HepG2 (cell line): ENCODE results near the gene DHRS11. TPM values are rescaled to one million over a fixed set of nuclear protein-coding genes. Genes with fewer than 3 reads are reported as not detected.

ENCODE experiments used
- AFF4 ChIP-seq: sonication (generic); formaldehyde crosslinking; IDR thresholded peaks from 2 replicates; pipeline ENCODE4 v1.4.0; 2020; ENCODE audit warnings: missing genetic modification reagents
- CHCHD3 ChIP-seq: sonication (generic); formaldehyde crosslinking; IDR thresholded peaks from 2 replicates; pipeline ENCODE4 v1.8.0; 2022; ENCODE audit warnings: mild to moderate bottlenecking, missing genetic modification reagents, moderate library complexity
- FOXJ3 ChIP-seq: sonication (generic); formaldehyde crosslinking; IDR thresholded peaks from 2 replicates; pipeline ENCODE4 v1.4.0; 2020; ENCODE audit warnings: missing genetic modification reagents, mild to moderate bottlenecking, borderline replicate concordance
- HNRNPL ChIP-seq: fragments of 200-400 bp; formaldehyde crosslinking; IDR thresholded peaks from 2 replicates; pipeline ENCODE4 v1.6.1; 2017; ENCODE audit warnings: mild to moderate bottlenecking, low read depth, low read length
- MAFF ChIP-seq: IDR thresholded peaks from 2 replicates; pipeline ENCODE4 v1.6.1; 2011; ENCODE audit warnings: low read depth, low read length, improper control_type of control experiment
- YY1 ChIP-seq: IDR thresholded peaks from 2 replicates; pipeline ENCODE4 v1.6.1; 2011; ENCODE audit warnings: low read length, low read depth, moderate library complexity, mild to moderate bottlenecking; ENCODE audit not compliant: insufficient read depth, insufficient replicate concordance
- ZFP62 ChIP-seq: sonication (generic); formaldehyde crosslinking; IDR thresholded peaks from 2 replicates; pipeline ENCODE4 v1.4.0; 2020; ENCODE audit warnings: missing genetic modification reagents
- ZHX2 ChIP-seq, 2 experiments: sonication (generic) in 1 of 2; formaldehyde crosslinking in 1 of 2; IDR thresholded peaks; 2 replicates each; pipeline versions ENCODE4 v1.6.1 to v1.9.0; 2014 to 2022; ENCODE audit warnings: antibody characterized with exemption in 1 of 2, borderline replicate concordance in 1 of 2, inconsistent platforms in 1 of 2, low read depth in 1 of 2, missing genetic modification reagents in 1 of 2
- ZMYM3 ChIP-seq: sonication (generic); formaldehyde crosslinking; IDR thresholded peaks from 2 replicates; pipeline ENCODE4 v1.5.1; 2020; ENCODE audit warnings: mild to moderate bottlenecking, missing genetic modification reagents
- ZNF558 ChIP-seq: sonication (generic); formaldehyde crosslinking; IDR thresholded peaks from 2 replicates; pipeline ENCODE4 v1.9.0; 2022; ENCODE audit warnings: mild to moderate bottlenecking, missing genetic modification reagents, borderline replicate concordance
- ZNF713 ChIP-seq: sonication (generic); formaldehyde crosslinking; IDR thresholded peaks from 2 replicates; pipeline ENCODE4 v1.4.0; 2020; ENCODE audit warnings: mild to moderate bottlenecking, missing genetic modification reagents
- ZNF737 ChIP-seq: sonication (generic); formaldehyde crosslinking; IDR thresholded peaks from 2 replicates; pipeline ENCODE4 v1.5.0; 2020; ENCODE audit warnings: missing genetic modification reagents, mild to moderate bottlenecking, borderline replicate concordance
- ZNF776 ChIP-seq: sonication (generic); formaldehyde crosslinking; IDR thresholded peaks from 2 replicates; pipeline ENCODE4 v1.4.0; 2020; ENCODE audit warnings: mild to moderate bottlenecking, missing genetic modification reagents
- polyA plus RNA-seq, 8 experiments: library from polyadenylated mRNA; depleted of rRNA in 3 of 8; stranded (reverse) in 7 of 8; unstranded in 1 of 8; fragments of >200 nt; fragmentation: Illumina TruSeq in 4 of 8; extraction: Trizol in 4 of 8; gene quantifications; 2 replicates each; pipeline versions ENCODE4 v1.2.1 to v1.2.3, GENCODE V29; 2011 to 2016; ENCODE audit warnings: low read depth in 4 of 8, missing spikeins in 1 of 8, mixed read lengths in 1 of 8; ENCODE audit not compliant: insufficient read depth in 1 of 8
- total RNA-seq, 5 experiments: library from RNA; depleted of rRNA; stranded (reverse); fragments of >200 nt; fragmentation: Illumina TruSeq; extraction: Trizol; gene quantifications; 2 replicates each; pipeline ENCODE4 v1.2.3, GENCODE V29; 2016; ENCODE audit warnings: low read depth in 1 of 5
- TF ChIP-seq, protein P1 (sequence below): sonication (generic); formaldehyde crosslinking; IDR thresholded peaks from 2 replicates; pipeline ENCODE4 v1.4.0; 2020; ENCODE audit warnings: missing genetic modification reagents, borderline replicate concordance

The DHRS11 gene
- total and polyA plus RNA-seq, 2 of the 13 experiments (the other 11 are each of a cell fraction or from before 2014, with no cell fraction given), result 28.4 to 41.9 TPM

DNA sequence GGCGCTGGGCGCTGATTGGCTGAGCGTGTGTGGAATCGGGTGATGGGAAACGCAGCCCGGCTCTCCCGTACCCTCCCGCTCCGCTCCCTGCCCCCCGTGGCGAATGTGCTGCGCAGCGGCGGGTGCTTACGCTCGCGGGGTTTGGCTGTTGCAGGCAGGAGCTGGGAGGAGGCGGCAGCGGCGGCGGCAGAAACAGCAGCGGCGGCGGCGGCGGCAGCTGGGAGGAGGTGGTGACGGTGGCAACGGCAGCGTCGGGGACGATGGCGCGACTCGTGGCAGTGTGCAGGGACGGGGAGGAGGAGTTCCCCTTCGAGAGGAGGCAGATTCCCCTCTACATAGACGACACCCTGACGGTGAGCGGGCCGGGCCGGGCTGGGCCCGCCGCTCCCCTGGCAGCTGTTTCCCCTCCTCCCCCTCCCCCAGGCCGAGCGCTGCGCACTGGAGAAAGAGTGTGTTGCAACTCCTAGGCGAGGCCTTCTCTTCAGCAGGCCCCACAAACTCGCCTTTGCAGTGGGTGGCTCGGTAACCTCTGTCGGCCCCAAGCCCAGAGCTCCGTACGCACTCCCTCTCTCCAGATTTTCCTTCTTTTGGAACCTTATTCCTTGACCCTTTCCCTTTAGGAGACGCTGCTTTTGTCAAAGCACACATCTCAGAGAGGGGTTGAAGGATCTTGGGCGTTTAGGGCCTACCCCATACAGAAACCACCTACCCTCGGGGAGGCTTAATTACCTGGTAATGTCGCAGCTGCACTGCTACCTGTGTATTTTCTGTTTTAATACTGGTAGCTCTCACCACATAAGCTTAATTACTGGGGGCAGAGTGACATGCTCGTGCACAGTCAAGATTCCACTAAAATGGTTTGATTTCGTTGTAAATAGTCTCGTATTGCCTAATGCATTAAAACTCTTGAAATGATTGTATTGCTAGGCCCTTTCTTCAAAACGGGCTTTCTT is 45.9 kb upstream of the DHRS11 start (continued):
- peak; percentile 23; the same call in 1 of the 2 replicates for TF ChIP-seq ZHX2 (IDR thresholded peaks at IDR 0.05; ENCODE audit: low read depth)
- TF ChIP-seq ZHX2 (CRISPR knock-in tag; IDR thresholded peaks at IDR 0.05; ENCODE audit: borderline replicate concordance), result no peak
- no peak for TF ChIP-seq ZNF713
- peak; percentile 44; the same call in 1 of the 2 replicates for TF ChIP-seq ZNF558
- TF ChIP-seq FOXJ3, result no peak
- peak; percentile 84; the same call in 1 of the 2 replicates for TF ChIP-seq CHCHD3 (CRISPR knock-in tag)
- TF ChIP-seq ZNF737 (CRISPR knock-in tag), result no peak
- TF ChIP-seq, protein P1, sequence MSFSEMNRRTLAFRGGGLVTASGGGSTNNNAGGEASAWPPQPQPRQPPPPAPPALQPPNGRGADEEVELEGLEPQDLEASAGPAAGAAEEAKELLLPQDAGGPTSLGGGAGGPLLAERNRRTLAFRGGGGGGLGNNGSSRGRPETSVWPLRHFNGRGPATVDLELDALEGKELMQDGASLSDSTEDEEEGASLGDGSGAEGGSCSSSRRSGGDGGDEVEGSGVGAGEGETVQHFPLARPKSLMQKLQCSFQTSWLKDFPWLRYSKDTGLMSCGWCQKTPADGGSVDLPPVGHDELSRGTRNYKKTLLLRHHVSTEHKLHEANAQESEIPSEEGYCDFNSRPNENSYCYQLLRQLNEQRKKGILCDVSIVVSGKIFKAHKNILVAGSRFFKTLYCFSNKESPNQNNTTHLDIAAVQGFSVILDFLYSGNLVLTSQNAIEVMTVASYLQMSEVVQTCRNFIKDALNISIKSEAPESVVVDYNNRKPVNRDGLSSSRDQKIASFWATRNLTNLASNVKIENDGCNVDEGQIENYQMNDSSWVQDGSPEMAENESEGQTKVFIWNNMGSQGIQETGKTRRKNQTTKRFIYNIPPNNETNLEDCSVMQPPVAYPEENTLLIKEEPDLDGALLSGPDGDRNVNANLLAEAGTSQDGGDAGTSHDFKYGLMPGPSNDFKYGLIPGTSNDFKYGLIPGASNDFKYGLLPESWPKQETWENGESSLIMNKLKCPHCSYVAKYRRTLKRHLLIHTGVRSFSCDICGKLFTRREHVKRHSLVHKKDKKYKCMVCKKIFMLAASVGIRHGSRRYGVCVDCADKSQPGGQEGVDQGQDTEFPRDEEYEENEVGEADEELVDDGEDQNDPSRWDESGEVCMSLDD (CRISPR knock-in tag), result no peak
- TF ChIP-seq YY1, result peak; percentile 71
- TF ChIP-seq AFF4, result peak; percentile 50; the same call in 1 of the 2 replicates
- no peak for TF ChIP-seq ZFP62 (CRISPR knock-in tag)
- TF ChIP-seq HNRNPL, result 0 out of 2 replicates have a peak, but pooled peaks have one; percentile 30
- TF ChIP-seq ZMYM3 (CRISPR knock-in tag), result no peak
- no peak; the same call in 1 of the 2 replicates for TF ChIP-seq MAFF
- TF ChIP-seq ZNF776, result peak; percentile 28; the same call in 1 of the 2 replicates
